H1 (cell line): ENCODE data around the gene BABAM2. TPM values are rescaled to one million over a fixed set of nuclear protein-coding genes. Genes with fewer than 3 reads are reported as not detected.

ENCODE experiments used
- ASH2L ChIP-seq: fragments of 200-600, 300-600 bp; sonication (generic); IDR thresholded peaks from one replicate; pipeline ENCODE4 v1.7.1; 2017; ENCODE audit warnings: low read length
- CHD2 ChIP-seq: IDR thresholded peaks from 2 replicates; pipeline ENCODE4 v1.6.1; 2012; ENCODE audit warnings: low read length, improper control_type of control experiment
- NANOG ChIP-seq: IDR thresholded peaks from 2 replicates; pipeline ENCODE4 v1.6.1; 2011; ENCODE audit warnings: low read length, low read depth, mild to moderate bottlenecking, inconsistent platforms; ENCODE audit not compliant: insufficient read depth, poor library complexity, severe bottlenecking
- SIRT6 ChIP-seq: IDR thresholded peaks from one replicate; pipeline ENCODE4 v1.7.1; 2012; ENCODE audit warnings: low read length, inconsistent platforms
- polyA plus RNA-seq, 7 experiments: library from polyadenylated mRNA; depleted of rRNA in 3 of 7; stranded (reverse) in 5 of 7; unstranded in 2 of 7; fragments of >200 nt in 5 of 7; fragments of 200-250 nt in 2 of 7; gene quantifications; 1 replicate in 5 of 7; 2 replicates in 1 of 7; 4 replicates in 1 of 7; pipeline versions ENCODE4 v1.2.1 to v1.2.3, GENCODE V29; 2011 to 2013; ENCODE audit warnings: missing spikeins in 2 of 7, mixed read lengths in 2 of 7
- total RNA-seq: library from RNA; stranded (reverse); fragmentation: NEBNext Ultra II Directional; extraction: Animal tissue kit (Norgen Biotek cat#: 25700); gene quantifications from 2 replicates; pipeline ENCODE4 v1.2.1, GENCODE V29; 2021

The BABAM2 gene
- total and polyA plus RNA-seq, 2 of the 8 experiments (the other 6 are each of a cell fraction or from before 2014, with no cell fraction given), result 15.8 to 20.9 TPM

DNA sequence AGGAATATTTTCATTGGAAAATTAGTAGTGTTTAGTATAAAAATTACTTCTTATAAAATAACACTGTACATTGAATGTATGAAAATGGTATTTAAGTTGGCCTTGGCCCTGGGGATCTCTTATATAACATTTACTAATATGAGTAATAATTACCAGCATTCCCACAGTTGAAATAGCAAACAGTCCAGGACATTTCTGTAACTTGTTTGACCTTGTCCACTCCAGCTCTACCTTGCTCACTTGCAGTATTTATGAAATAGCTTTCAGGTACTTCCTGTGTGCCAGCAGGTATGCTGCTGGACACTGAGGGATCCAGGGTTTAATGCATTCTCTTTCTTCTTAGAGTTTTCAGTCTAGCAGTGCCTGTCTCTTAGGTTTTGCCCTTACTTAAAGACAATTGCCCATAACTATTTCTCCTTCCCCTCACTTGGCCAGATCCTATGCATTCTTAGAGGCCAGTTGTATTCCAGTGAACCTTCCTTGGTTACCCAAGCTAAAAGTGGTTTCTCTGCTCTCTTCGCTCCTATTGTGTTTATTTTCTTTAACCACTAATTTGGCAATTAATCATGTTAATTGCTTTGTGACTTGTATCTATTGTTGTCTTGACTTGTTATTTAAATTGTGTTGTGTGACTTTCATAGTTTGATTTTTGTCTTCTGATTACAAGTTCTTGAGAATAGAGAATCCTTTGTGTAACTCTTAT, 25.9 kb downstream of the BABAM2 start (continued):
- TF ChIP-seq SIRT6 (no peak), CHD2 (no peak), ASH2L (no peak), NANOG (no peak)
